ENCODE data around the gene SEC16A.

DNA sequence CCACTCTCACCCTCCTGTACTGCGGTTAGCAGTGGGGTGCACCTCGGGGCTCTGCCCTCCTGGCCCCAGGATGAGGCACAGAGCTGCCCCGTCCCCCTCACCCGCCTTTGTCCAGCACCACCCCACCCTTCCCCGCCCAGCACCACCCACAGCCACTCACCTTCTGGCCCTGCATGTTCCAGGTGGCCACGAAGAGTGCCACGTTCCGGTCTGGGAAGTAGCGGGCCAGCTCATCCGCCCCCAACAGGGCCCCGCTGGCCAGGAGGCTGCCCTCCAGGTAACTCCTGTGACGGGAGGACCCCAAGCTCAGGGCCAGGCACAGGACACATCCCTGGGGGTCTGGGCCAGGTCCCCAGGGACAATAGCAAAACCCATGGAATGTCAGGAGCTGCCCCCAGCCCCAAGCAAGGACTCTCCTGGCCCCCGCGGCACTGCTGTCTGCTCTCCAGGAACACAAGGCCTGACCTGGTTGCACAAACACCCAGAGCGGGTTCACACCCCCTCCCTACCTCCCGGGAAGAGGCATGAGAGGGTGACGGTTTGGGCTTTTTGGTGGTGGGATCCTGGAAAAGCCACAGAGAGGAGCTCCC is 48.2 kb downstream of the SEC16A start:
- TF ChIP-seq POLR2AphosphoS5 (IDR thresholded peaks at IDR 0.05; ENCODE audit: low read depth, low read length) (no peak), TAF1 (IDR thresholded peaks at IDR 0.05; ENCODE audit: borderline replicate concordance, insufficient read depth, low read length) (no peak), SIN3A (IDR thresholded peaks at IDR 0.05; ENCODE audit: borderline replicate concordance, insufficient read depth, low read length) (no peak)

All from PFSK-1 (cell line).